ENCODE measurements around the gene NXPH1. TPM values are rescaled to one million over a fixed set of nuclear protein-coding genes. Genes with fewer than 3 reads are reported as not detected.

Gene NXPH1
- polyA plus RNA-seq, 1 of the 3 experiments (the other 2 are of a cell fraction), result not detected

- Histone ChIP-seq H3K4me2 (no peak overlapping the region), H3K27ac (ENCODE audit: low read depth in 2 of 2, low read length in 1 of 2) (no peak overlapping the region), H3K79me2 (ENCODE audit: insufficient read depth) (no peaks in the 10 kb centered on the region), H3F3A (replicated peaks; ENCODE audit: insufficient read depth) (no peaks in the 10 kb centered on the region), H4K20me1 (ENCODE audit: insufficient read depth) (no peaks in the 10 kb centered on the region), H3K9me3 (no peaks in the 10 kb centered on the region), H3K4me1 (ENCODE audit: control insufficient read depth in 1 of 2, insufficient read depth in 2 of 2, low read depth in 1 of 2, low read length in 1 of 2) (no peaks in the 10 kb centered on the region; a peak in 1 of 4 replicates), H3K9ac (no peak overlapping the region), H3K4me3 (ENCODE audit: low read depth in 2 of 2, low read length in 1 of 2) (no peak overlapping the region), H3K9me2 (no peaks in the 10 kb centered on the region), H3K27me3 (ENCODE audit: insufficient read depth) (no peaks in the 10 kb centered on the region), H3K36me3 (replicated peaks in 1 of 2; ENCODE audit: control insufficient read depth in 1 of 2, insufficient read depth in 2 of 2, low read length in 1 of 2) (no peaks in the 10 kb centered on the region), H2AFZ (ENCODE audit: low read depth) (no peak overlapping the region)
- no peak for DNase-seq
- 30% methylated on average over 6 of the region's 6 CpGs for WGBS (ENCODE audit: low lambda C conversion rate)
- CTCF ChIA-PET, result no interaction called here
- no peak for TF ChIP-seq REST (IDR thresholded peaks at IDR 0.05; ENCODE audit: low read depth, low read length)
- no peak for TF ChIP-seq SMC3 (IDR thresholded peaks at IDR 0.05; ENCODE audit: low read depth, low read length)
- no peak for TF ChIP-seq NFIC (IDR thresholded peaks at IDR 0.05; ENCODE audit: borderline replicate concordance)
- TF ChIP-seq EZH2phosphoT487 (IDR thresholded peaks at IDR 0.05; ENCODE audit: borderline replicate concordance, low read depth), result no peak
- TF ChIP-seq TEAD4 (IDR thresholded peaks at IDR 0.05; ENCODE audit: borderline replicate concordance, insufficient read depth), result no peak
- no peak for TF ChIP-seq NRF1 (IDR thresholded peaks at IDR 0.05; ENCODE audit: low read depth, low read length)
- no peak for TF ChIP-seq SIN3A (IDR thresholded peaks at IDR 0.05; ENCODE audit: borderline replicate concordance, low read depth, low read length)
- TF ChIP-seq POLR2AphosphoS5 (IDR thresholded peaks at IDR 0.05; ENCODE audit: low read depth, low read length), result no peak
- no peak for TF ChIP-seq MXI1 (IDR thresholded peaks at IDR 0.05; ENCODE audit: low read depth, low read length)
- no peak for TF ChIP-seq MEF2A (IDR thresholded peaks at IDR 0.05; ENCODE audit: borderline replicate concordance, low read depth)
- TF ChIP-seq, protein P1, sequence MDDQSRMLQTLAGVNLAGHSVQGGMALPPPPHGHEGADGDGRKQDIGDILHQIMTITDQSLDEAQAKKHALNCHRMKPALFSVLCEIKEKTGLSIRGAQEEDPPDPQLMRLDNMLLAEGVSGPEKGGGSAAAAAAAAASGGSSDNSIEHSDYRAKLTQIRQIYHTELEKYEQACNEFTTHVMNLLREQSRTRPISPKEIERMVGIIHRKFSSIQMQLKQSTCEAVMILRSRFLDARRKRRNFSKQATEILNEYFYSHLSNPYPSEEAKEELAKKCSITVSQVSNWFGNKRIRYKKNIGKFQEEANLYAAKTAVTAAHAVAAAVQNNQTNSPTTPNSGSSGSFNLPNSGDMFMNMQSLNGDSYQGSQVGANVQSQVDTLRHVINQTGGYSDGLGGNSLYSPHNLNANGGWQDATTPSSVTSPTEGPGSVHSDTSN (IDR thresholded peaks at IDR 0.05), result no peak
- TF ChIP-seq, protein P2, sequence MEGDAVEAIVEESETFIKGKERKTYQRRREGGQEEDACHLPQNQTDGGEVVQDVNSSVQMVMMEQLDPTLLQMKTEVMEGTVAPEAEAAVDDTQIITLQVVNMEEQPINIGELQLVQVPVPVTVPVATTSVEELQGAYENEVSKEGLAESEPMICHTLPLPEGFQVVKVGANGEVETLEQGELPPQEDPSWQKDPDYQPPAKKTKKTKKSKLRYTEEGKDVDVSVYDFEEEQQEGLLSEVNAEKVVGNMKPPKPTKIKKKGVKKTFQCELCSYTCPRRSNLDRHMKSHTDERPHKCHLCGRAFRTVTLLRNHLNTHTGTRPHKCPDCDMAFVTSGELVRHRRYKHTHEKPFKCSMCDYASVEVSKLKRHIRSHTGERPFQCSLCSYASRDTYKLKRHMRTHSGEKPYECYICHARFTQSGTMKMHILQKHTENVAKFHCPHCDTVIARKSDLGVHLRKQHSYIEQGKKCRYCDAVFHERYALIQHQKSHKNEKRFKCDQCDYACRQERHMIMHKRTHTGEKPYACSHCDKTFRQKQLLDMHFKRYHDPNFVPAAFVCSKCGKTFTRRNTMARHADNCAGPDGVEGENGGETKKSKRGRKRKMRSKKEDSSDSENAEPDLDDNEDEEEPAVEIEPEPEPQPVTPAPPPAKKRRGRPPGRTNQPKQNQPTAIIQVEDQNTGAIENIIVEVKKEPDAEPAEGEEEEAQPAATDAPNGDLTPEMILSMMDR (IDR thresholded peaks at IDR 0.05), result no peak
- no peak for TF ChIP-seq USF2 (IDR thresholded peaks at IDR 0.05; ENCODE audit: borderline replicate concordance, low read depth, low read length)
- TF ChIP-seq RCOR1 (IDR thresholded peaks at IDR 0.05; ENCODE audit: low read length), result no peak
- TF ChIP-seq GABPA (IDR thresholded peaks at IDR 0.05; ENCODE audit: low read depth), result no peak
- POLR2A ChIA-PET, result no interaction called here
These were observed 41.9 kb upstream of the NXPH1 start for GRCh38 chr7:8391353-8392062.

All from SK-N-SH (cell line).